ENCODE data around the gene OR51E2.

DNA sequence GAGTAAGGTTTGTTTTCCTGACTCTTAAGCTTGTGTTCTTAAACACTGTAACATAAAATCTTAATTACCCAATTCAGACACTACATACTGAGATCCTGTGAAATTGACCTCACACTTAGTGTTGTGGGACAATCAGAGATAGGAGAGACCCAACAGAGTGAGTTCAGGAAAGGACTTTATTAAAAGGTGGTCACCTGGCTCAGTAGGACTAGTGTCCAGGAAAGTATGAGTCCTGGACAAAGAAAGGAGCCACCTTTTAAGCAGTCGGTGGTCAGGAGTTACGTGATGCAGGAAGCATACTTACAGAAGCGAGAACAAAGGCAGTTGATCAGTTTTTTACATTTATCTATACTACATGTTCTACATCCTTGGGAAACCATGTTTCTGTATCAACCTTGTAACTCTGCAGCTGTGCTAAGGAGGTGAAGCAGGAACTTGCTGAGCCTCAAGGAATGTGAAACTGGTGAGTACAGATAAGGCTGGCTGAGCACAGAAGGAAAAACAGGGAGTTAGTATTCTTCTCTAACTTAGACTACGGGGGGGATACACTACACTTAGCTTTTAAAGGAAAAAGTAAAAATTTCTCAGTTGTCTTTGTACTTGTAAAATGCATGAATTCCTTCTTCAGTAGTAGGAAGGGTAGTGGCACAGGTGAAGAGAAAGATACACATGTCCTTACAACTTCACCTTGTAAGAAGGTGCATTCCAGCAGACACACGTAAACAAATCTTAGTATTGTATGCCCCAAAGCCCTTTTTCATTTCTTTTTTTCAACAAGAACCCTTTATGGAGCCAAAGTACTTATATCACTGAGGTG is 38.8 kb downstream of the OR51E2 start:
- TF ChIP-seq POLR2A (IDR thresholded peaks at IDR 0.05): no peak
- TF ChIP-seq EP300 (IDR thresholded peaks at IDR 0.05; ENCODE audit: low read depth): no peak
- TF ChIP-seq, protein P1, sequence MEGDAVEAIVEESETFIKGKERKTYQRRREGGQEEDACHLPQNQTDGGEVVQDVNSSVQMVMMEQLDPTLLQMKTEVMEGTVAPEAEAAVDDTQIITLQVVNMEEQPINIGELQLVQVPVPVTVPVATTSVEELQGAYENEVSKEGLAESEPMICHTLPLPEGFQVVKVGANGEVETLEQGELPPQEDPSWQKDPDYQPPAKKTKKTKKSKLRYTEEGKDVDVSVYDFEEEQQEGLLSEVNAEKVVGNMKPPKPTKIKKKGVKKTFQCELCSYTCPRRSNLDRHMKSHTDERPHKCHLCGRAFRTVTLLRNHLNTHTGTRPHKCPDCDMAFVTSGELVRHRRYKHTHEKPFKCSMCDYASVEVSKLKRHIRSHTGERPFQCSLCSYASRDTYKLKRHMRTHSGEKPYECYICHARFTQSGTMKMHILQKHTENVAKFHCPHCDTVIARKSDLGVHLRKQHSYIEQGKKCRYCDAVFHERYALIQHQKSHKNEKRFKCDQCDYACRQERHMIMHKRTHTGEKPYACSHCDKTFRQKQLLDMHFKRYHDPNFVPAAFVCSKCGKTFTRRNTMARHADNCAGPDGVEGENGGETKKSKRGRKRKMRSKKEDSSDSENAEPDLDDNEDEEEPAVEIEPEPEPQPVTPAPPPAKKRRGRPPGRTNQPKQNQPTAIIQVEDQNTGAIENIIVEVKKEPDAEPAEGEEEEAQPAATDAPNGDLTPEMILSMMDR (IDR thresholded peaks at IDR 0.05): no peak
- no peak for TF ChIP-seq POLR2AphosphoS5 (IDR thresholded peaks at IDR 0.05)

Measured in transverse colon (tissue), 4 donors.